ENCODE measurements around the gene NDUFA8. TPM values are rescaled to one million over a fixed set of nuclear protein-coding genes. Genes with fewer than 3 reads are reported as not detected.

The NDUFA8 gene
- total and polyA plus RNA-seq, 9 of the 15 experiments (the other 6 are each of a cell fraction or from before 2014, with no cell fraction given): 105 to 212 (median 133) TPM

DNA sequence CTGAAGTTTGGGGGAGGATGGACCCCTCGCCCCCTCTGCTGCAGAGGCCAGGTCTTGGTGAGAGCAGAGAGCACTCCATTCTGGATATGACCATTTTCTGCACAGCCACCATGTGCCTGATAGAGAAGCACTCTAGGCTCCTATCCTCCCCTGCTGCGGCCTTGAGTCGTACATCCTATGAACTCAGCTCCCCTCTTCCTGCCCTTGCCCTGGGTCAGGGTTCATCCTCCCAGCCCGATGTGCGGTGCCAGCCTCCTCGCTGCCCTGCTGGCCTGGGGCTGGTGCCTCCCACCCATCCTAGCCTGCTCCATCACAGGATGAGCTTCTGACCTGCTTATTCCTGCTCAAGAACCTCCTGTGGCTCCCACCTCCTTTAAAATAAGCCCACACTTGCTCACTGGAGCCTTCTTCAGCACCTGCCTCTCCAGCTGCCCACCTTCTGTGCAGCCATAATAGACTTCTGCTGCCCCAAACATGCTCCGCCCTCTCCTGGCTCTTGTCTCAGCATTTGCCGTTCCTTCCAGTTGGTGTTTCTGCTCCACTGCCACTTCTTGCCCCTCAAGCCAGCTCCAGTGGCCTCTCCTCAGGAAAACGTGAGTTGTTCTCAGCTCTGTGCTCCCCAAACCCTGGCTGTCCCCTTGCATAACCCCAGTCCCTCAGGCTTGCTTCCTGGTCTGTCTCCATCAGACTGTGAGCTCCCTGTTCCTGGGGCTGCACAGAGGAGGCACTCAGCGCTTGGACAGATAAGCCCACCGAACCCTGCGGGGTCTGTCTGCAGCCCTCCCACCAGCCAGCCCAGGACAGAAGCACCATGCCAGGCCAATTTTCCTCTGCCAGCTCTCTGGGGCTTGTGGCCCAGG is 44.2 kb downstream of the NDUFA8 start (continued):
- TF ChIP-seq CXXC5 (CRISPR knock-in tag; IDR thresholded peaks at IDR 0.05): no peak
- no peak for TF ChIP-seq MAFK (IDR thresholded peaks at IDR 0.05; ENCODE audit: low read length)
- no peak for TF ChIP-seq DPF2 (IDR thresholded peaks at IDR 0.05)
- TF ChIP-seq, protein P1, sequence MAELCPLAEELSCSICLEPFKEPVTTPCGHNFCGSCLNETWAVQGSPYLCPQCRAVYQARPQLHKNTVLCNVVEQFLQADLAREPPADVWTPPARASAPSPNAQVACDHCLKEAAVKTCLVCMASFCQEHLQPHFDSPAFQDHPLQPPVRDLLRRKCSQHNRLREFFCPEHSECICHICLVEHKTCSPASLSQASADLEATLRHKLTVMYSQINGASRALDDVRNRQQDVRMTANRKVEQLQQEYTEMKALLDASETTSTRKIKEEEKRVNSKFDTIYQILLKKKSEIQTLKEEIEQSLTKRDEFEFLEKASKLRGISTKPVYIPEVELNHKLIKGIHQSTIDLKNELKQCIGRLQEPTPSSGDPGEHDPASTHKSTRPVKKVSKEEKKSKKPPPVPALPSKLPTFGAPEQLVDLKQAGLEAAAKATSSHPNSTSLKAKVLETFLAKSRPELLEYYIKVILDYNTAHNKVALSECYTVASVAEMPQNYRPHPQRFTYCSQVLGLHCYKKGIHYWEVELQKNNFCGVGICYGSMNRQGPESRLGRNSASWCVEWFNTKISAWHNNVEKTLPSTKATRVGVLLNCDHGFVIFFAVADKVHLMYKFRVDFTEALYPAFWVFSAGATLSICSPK (IDR thresholded peaks at IDR 0.05; ENCODE audit: borderline replicate concordance): no peak
- no peak for TF ChIP-seq JUN (IDR thresholded peaks at IDR 0.05; ENCODE audit: borderline replicate concordance, low read depth, low read length)
- TF ChIP-seq JUN (CRISPR knock-in tag; IDR thresholded peaks at IDR 0.05; ENCODE audit: borderline replicate concordance): no peak
- TF ChIP-seq MCM7 (IDR thresholded peaks at IDR 0.05): no peak
- TF ChIP-seq ZNF253 (CRISPR knock-in tag; conservative IDR thresholded peaks at IDR 0.05): no peak

DNA sequence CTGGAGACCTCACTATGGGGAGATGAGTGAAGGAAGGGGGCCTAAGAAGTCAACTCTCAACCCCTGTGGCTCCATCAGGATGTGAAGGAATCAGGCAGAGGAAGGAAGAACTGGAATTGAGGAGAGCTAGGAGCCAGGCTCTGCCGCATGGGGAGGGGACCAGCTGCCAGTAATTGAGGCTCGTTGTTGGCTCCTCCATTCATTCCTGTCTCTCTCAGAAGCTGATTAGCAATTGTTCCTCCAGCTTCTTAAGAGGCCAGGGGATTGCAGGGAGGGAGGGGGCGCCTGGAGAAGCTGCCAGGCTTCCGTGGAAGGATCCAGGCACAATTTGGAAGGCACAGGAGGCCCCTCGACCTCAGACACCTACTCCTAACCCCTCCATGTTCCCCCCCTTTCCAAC is 46.0 kb downstream of the NDUFA8 start:
- no peak for FAIRE-seq
- no peak overlapping the region for H3K4me2 ChIP-seq (ENCODE audit: insufficient read depth, low read length)
- H3K36me3 ChIP-seq (ENCODE audit: control insufficient read depth, insufficient read depth, low read length): no peaks in the 10 kb centered on the region
- peaks cover 0 to 25% of the 10 kb centered on the region in 2 experiments; a peak in 3 of 5 replicates for H3K27me3 ChIP-seq (ENCODE audit: control insufficient read depth in 2 of 2, insufficient read depth in 2 of 2, low read length in 2 of 2)
- 5% methylated on average over 3 of the region's 5 CpGs for WGBS (ENCODE audit: insufficient coverage, low coverage, missing lambda C conversion rate)
- H3K9me3 ChIP-seq (replicated peaks; ENCODE audit: control insufficient read depth, insufficient read depth, low read depth, low read length): no peaks in the 10 kb centered on the region; the same call in 1 of the 2 replicates
- no peak for DNase-seq (ENCODE audit: extremely low read depth in 1 of 4, low spot score in 3 of 4)
- no peaks in the 10 kb centered on the region for H3K4me1 ChIP-seq (replicated peaks in 1 of 2; ENCODE audit: control insufficient read depth in 2 of 2, insufficient read depth in 2 of 2, low read length in 2 of 2)
- BruUV-seq (replicated peaks): no TSS peak
- H3K79me2 ChIP-seq (ENCODE audit: control insufficient read depth, insufficient read depth, low read length): no peaks in the 10 kb centered on the region
- TF ChIP-seq, protein P2, sequence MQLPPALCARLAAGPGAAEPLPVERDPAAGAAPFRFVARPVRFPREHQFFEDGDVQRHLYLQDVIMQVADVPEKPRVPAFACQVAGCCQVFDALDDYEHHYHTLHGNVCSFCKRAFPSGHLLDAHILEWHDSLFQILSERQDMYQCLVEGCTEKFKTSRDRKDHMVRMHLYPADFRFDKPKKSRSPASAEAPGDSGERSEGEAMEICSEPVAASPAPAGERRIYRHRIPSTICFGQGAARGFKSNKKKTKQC (CRISPR knock-in tag; IDR thresholded peaks at IDR 0.05): no peak
- TF ChIP-seq ZFP30 (CRISPR knock-in tag; IDR thresholded peaks at IDR 0.05; ENCODE audit: borderline replicate concordance): no peak
- CTCF ChIA-PET (ENCODE audit: low intra/inter-chr PET ratio): no interaction called here
- H3K9ac ChIP-seq (ENCODE audit: insufficient read depth in 1 of 2, low read depth in 2 of 2, low read length in 2 of 2): no peak overlapping the region
- H3K27ac ChIP-seq (ENCODE audit: extremely low read depth, low read depth, low read length): no peak overlapping the region
- intact Hi-C loops (cut with micrococcal nuclease): no loop called here
- no peak overlapping the region for H3K4me3 ChIP-seq
- POLR2A ChIA-PET: interaction anchor here (0.5 to 1.1 kb wide), 2 partner anchors 15 to 706 kb away, joined by 3 to 7 read pairs; no protein-coding TSS in a partner anchor
- no peaks in the 10 kb centered on the region; the same call in 1 of the 2 replicates for H4K20me1 ChIP-seq (replicated peaks; ENCODE audit: control insufficient read depth, insufficient read depth, low read length)
- no peaks in the 10 kb centered on the region for H3K9me1 ChIP-seq (ENCODE audit: control insufficient read depth, insufficient read depth, low read length)
- in situ Hi-C loops (cut with MboI): no loop called here
- ATAC-seq: no peak
- no peak overlapping the region for H2AFZ ChIP-seq (ENCODE audit: low read depth, low read length)

Data from K562 (cell line).